ENCODE measurements around the gene RASA2.

Gene RASA2

GRCh38 chr3:141486746-141487520, at the start of gene RASA2:
Gene RASA2 (plus strand): TSS chr3:141487027. CDS start chr3:141487084, 57 bp downstream.
- peak; percentile 86 for DNase-seq

GRCh38 chr3:141439589-141439988, 47.2 kb upstream of the RASA2 start:
- DNase-seq = no peak

- DNase-seq = no peak
Measured at GRCh38 chr3:141440942-141441341, 45.9 kb upstream of the RASA2 start.

- peak; percentile 77 for DNase-seq
Measured at GRCh38 chr3:141441381-141442364, 45.2 kb upstream of the RASA2 start.

GRCh38 chr3:141442446-141442845, 44.4 kb upstream of the RASA2 start:
- no peak for DNase-seq

GRCh38 chr3:141442914-141443313, 43.9 kb upstream of the RASA2 start:
- DNase-seq = no peak

GRCh38 chr3:141444586-141445285, 42.1 kb upstream of the RASA2 start:
- DNase-seq = no peak

GRCh38 chr3:141445990-141446389, 40.8 kb upstream of the RASA2 start:
- no peak for DNase-seq

GRCh38 chr3:141446737-141447136, 40.1 kb upstream of the RASA2 start:
- no peak for DNase-seq

- DNase-seq = no peak
Measured at GRCh38 chr3:141447383-141447782, 39.4 kb upstream of the RASA2 start.

- DNase-seq = no peak
Measured at GRCh38 chr3:141448606-141449220, 38.1 kb upstream of the RASA2 start.

- no peak for DNase-seq
Measured at GRCh38 chr3:141449424-141449823, 37.4 kb upstream of the RASA2 start.

GRCh38 chr3:141450727-141451375, 36.0 kb upstream of the RASA2 start:
- no peak for DNase-seq

GRCh38 chr3:141452045-141452444, 34.8 kb upstream of the RASA2 start:
- DNase-seq = no peak

GRCh38 chr3:141452773-141453172, 34.1 kb upstream of the RASA2 start:
- DNase-seq = no peak

- DNase-seq = no peak
Measured at GRCh38 chr3:141454054-141454453, 32.8 kb upstream of the RASA2 start.

GRCh38 chr3:141454906-141455602, 31.8 kb upstream of the RASA2 start:
- no peak for DNase-seq

GRCh38 chr3:141455603-141456300, 31.1 kb upstream of the RASA2 start:
- no peak for DNase-seq

- no peak for DNase-seq
Measured at GRCh38 chr3:141456301-141456625, 30.6 kb upstream of the RASA2 start.

GRCh38 chr3:141457624-141458236, 29.1 kb upstream of the RASA2 start:
- no peak for DNase-seq

GRCh38 chr3:141459008-141459407, 27.8 kb upstream of the RASA2 start:
- DNase-seq = no peak

All from activated T-cell treated with anti-CD3 and anti-CD28 coated beads, Interleukin-2, amount 50 U/mL, for 1 hour (primary cell).